Mesendoderm (in vitro differentiated cells): Measurements from ENCODE around the gene SPATA13.

ENCODE experiments used
- DNase-seq: peaks from one replicate; pipeline ENCODE4 v3.0.0; 2013
- H2AK5ac ChIP-seq: 2 replicates; pipeline ENCODE4 v1.6.1; 2013; ENCODE audit warnings: low read length, inconsistent platforms
- H2BK120ac ChIP-seq: 2 replicates; pipeline ENCODE4 v1.6.1; 2013; ENCODE audit warnings: low read depth, mild to moderate bottlenecking, low read length, moderate library complexity, mixed read lengths
- H2BK15ac ChIP-seq: replicated peaks from 2 replicates; pipeline ENCODE4 v1.6.1; 2013; ENCODE audit warnings: low read depth, mild to moderate bottlenecking, moderate library complexity
- H2BK5ac ChIP-seq: 2 replicates; pipeline ENCODE4 v1.6.1; 2013; ENCODE audit warnings: low read length, inconsistent platforms
- H3K18ac ChIP-seq: 2 replicates; pipeline ENCODE4 v1.6.1; 2013; ENCODE audit warnings: mild to moderate bottlenecking, low read length, mixed read lengths
- H3K23ac ChIP-seq: one replicate; pipeline ENCODE4 v1.6.1; 2013; ENCODE audit warnings: low read length
- H3K27ac ChIP-seq: 2 replicates; pipeline ENCODE4 v1.5.1; 2013; ENCODE audit warnings: low read depth, mild to moderate bottlenecking, inconsistent platforms, low read length, moderate library complexity
- H3K27me3 ChIP-seq: 2 replicates; pipeline ENCODE4 v1.6.1; 2013; ENCODE audit warnings: low read length, control low read depth, mild to moderate bottlenecking, inconsistent platforms; ENCODE audit not compliant: insufficient read depth, poor library complexity
- H3K36me3 ChIP-seq: 2 replicates; pipeline ENCODE4 v1.6.1; 2013; ENCODE audit warnings: low read length, inconsistent platforms; ENCODE audit not compliant: control insufficient read depth, insufficient read depth
- H3K4ac ChIP-seq: one replicate; pipeline ENCODE4 v1.6.1; 2013; ENCODE audit warnings: low read depth, mild to moderate bottlenecking, low read length, moderate library complexity
- H3K4me1 ChIP-seq: 2 replicates; pipeline ENCODE4 v1.6.1; 2013; ENCODE audit warnings: low read depth, low read length, inconsistent platforms; ENCODE audit not compliant: control insufficient read depth
- H3K4me2 ChIP-seq: 2 replicates; pipeline ENCODE4 v1.6.1; 2013; ENCODE audit warnings: low read length
- H3K4me3 ChIP-seq: 2 replicates; pipeline ENCODE4 v1.5.1; 2013; ENCODE audit warnings: mild to moderate bottlenecking, low read length
- H3K56ac ChIP-seq: one replicate; pipeline ENCODE4 v1.6.1; 2013; ENCODE audit warnings: low read length
- H3K79me1 ChIP-seq: 2 replicates; pipeline ENCODE4 v1.6.1; 2013; ENCODE audit warnings: low read length, inconsistent platforms
- H3K79me2 ChIP-seq: 2 replicates; pipeline ENCODE4 v1.6.1; 2013; ENCODE audit warnings: mild to moderate bottlenecking, low read length; ENCODE audit not compliant: control insufficient read depth, insufficient read depth
- H3K9ac ChIP-seq: 2 replicates; pipeline ENCODE4 v1.6.1; 2013; ENCODE audit warnings: low read length, inconsistent platforms
- H4K5ac ChIP-seq: one replicate; pipeline ENCODE4 v1.6.1; 2013; ENCODE audit warnings: low read length
- H4K8ac ChIP-seq: one replicate; pipeline ENCODE4 v1.6.1; 2013; ENCODE audit warnings: low read depth, mild to moderate bottlenecking, control low read depth, low read length, moderate library complexity
- WGBS: extraction: QIAGEN DNeasy Blood & Tissue Kit; methylation state at CpG from one replicate; pipeline ENCODE4 v1.1.7; 2013; ENCODE audit warnings: low lambda C conversion rate, missing lambda C conversion rate; ENCODE audit not compliant: insufficient coverage; ENCODE audit errors: extremely low coverage; 5-methylcytosine and 5-hydroxymethylcytosine counted together

The SPATA13 gene

DNA sequence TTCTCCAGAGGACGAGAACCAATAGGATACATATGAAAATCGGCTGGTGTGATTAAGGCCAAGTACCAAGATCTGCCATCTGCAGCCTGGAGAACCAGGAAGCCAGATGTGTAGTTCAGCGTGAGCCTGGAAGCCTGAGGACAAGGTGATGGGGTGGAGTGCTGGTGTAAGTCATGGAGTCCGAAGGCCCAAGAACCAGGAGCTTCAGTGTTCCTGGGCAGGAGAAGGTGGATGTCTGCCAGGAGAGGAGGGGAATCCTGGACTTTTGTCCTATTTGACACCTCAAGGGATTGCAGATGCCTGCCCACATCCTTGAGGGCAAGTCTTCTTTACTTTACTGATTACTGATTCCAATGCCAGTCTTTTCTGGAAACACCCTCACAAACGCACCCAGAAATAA, 71.5 kb downstream of the SPATA13 start:
- Histone ChIP-seq H2AK5ac (no peak overlapping the region), H4K5ac (no peak overlapping the region), H3K23ac (no peak overlapping the region), H2BK120ac (no peak overlapping the region), H3K27ac (no peak overlapping the region), H3K27me3 (no peaks in the 10 kb centered on the region), H3K79me2 (peaks cover 5% of the 10 kb centered on the region), H3K4me3 (no peak overlapping the region), H3K36me3 (no peaks in the 10 kb centered on the region), H3K18ac (no peak overlapping the region), H2BK5ac (no peak overlapping the region), H3K9ac (no peak overlapping the region), H3K79me1 (peaks cover 11% of the 10 kb centered on the region), H2BK15ac (no peak overlapping the region), H3K4ac (no peak overlapping the region), H3K4me2 (no peak overlapping the region), H3K4me1 (no peaks in the 10 kb centered on the region), H3K56ac (no peak overlapping the region), H4K8ac (no peak overlapping the region)
- DNase-seq, result no peak
- no CpG with 5 or more reads among the region's 5 CpGs for WGBS

DNA sequence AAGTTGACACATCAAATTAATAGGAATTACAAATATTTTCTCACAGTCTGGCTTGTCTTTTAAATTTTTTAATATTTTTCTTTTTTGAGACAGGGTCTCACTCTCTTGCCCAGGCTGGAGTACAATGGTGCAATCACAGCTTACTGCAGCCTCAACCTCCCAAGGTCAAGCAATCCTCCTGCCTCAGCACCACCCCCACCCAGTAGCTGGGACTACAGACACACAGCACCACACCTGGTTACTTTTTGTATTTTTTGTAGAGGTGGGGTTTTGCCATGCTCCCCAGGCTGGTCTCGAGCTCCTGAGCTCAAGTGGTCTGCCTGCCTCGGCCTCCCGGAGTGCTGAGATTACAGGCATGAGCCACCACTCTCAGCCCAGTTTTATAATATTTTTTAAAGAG, 72.0 kb downstream of the SPATA13 start:
- Histone ChIP-seq H2BK120ac (no peak overlapping the region), H3K56ac (no peak overlapping the region), H2BK15ac (no peak overlapping the region), H3K23ac (no peak overlapping the region), H3K4ac (no peak overlapping the region), H3K18ac (no peak overlapping the region), H3K4me2 (no peak overlapping the region), H3K9ac (no peak overlapping the region), H3K79me1 (peaks cover 11% of the 10 kb centered on the region), H3K36me3 (no peaks in the 10 kb centered on the region), H3K27me3 (no peaks in the 10 kb centered on the region), H3K4me3 (no peak overlapping the region), H2AK5ac (no peak overlapping the region), H3K27ac (no peak overlapping the region), H4K8ac (no peak overlapping the region), H3K4me1 (no peaks in the 10 kb centered on the region), H4K5ac (no peak overlapping the region), H3K79me2 (peaks cover 5% of the 10 kb centered on the region), H2BK5ac (no peak overlapping the region)
- WGBS, result no CpG with 5 or more reads among the region's 3 CpGs
- DNase-seq, result peak; percentile 71

DNA sequence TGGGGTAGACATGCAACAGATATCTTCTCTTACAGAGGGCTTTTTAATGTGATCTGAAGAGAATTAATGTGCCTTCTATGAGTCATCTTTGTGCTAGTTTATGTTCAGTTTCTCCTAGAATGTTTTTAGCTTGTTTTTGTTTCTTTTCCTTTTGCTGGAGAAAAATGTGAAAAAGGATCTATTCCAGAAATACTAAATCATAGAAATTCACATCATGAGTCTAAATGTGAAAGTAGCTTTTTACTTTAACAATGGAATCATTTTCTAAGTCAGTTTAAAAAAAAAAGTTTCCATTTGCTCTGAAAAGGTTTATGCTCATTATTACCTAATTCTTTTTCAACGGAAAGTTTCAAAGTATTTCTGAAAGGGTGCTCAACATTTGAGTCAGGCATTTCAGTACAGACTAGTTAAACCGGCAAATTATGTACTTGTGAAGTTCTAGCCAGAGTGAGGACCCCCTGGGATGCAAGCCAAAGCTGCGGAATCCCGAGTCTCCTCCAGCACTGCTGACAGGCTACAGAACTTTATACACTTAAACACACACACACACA, 72.9 kb downstream of the SPATA13 start:
- no CpG with 5 or more reads among the region's 4 CpGs for WGBS
- H3K36me3 ChIP-seq, result no peaks in the 10 kb centered on the region
- no peak overlapping the region for H3K23ac ChIP-seq

DNA sequence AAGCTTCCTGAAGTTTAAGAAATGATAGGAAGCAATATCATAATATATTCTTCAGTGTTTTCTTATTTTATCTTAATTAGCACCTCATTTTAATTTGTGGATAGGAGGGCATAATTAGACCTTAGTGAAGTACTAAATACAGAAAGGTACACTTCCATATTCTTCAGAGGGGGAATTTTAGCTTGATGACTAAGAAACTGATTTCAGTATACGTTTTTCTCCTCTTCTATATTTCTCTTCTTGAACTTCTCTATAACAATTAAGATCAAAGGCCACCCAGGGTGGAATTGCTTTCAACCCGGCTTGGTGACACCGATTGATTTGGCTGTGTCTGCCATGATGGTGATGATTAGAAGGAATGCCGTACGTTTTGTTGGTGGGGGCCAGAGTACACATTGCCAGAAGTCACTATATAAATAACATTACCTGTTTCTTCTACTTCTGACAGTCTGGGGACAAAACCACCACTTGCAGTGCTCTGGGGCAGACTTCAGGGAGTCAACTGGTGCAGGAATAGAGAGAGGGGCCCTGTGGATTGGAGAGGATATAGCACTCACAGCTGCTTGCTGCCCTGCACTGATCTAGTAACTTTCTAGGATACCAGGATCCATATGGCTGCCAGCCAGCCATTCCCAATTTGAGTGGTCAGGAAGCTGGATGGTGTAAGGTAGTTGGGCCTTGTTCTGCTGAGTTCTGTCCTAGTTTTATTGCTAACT, 73.8 kb downstream of the SPATA13 start:
- Histone ChIP-seq H3K23ac (no peak overlapping the region), H3K27me3 (no peaks in the 10 kb centered on the region), H3K79me2 (peaks cover 5% of the 10 kb centered on the region), H4K8ac (no peak overlapping the region), H2BK120ac (no peak overlapping the region), H2BK15ac (no peak overlapping the region), H3K56ac (no peak overlapping the region), H4K5ac (no peak overlapping the region), H3K36me3 (no peaks in the 10 kb centered on the region), H2BK5ac (no peak overlapping the region), H3K4me1 (no peaks in the 10 kb centered on the region), H2AK5ac (no peak overlapping the region), H3K9ac (no peak overlapping the region), H3K79me1 (peaks cover 11% of the 10 kb centered on the region), H3K4ac (no peak overlapping the region), H3K4me2 (no peak overlapping the region), H3K27ac (no peak overlapping the region), H3K4me3 (no peak overlapping the region), H3K18ac (no peak overlapping the region)
- WGBS, result no CpG with 5 or more reads among the region's 5 CpGs
- DNase-seq, result no peak

More for the DNA sequence above, 72.9 kb downstream of the SPATA13 start:
- peaks cover 11% of the 10 kb centered on the region for H3K79me1 ChIP-seq
- no peak overlapping the region for H3K4ac ChIP-seq
- no peaks in the 10 kb centered on the region for H3K27me3 ChIP-seq
- no peak overlapping the region for H3K56ac ChIP-seq
- no peak overlapping the region for H2BK5ac ChIP-seq
- no peak overlapping the region for H4K5ac ChIP-seq
- H3K9ac ChIP-seq, result no peak overlapping the region
- H4K8ac ChIP-seq, result no peak overlapping the region
- H3K27ac ChIP-seq, result no peak overlapping the region
- H3K79me2 ChIP-seq, result peaks cover 5% of the 10 kb centered on the region
- no peak overlapping the region for H2AK5ac ChIP-seq
- H3K4me2 ChIP-seq, result no peak overlapping the region
- no peak overlapping the region for H3K4me3 ChIP-seq
- peak; percentile 77 for DNase-seq
- H2BK15ac ChIP-seq, result no peak overlapping the region
- H3K18ac ChIP-seq, result no peak overlapping the region
- H2BK120ac ChIP-seq, result no peak overlapping the region
- H3K4me1 ChIP-seq, result no peaks in the 10 kb centered on the region

DNA sequence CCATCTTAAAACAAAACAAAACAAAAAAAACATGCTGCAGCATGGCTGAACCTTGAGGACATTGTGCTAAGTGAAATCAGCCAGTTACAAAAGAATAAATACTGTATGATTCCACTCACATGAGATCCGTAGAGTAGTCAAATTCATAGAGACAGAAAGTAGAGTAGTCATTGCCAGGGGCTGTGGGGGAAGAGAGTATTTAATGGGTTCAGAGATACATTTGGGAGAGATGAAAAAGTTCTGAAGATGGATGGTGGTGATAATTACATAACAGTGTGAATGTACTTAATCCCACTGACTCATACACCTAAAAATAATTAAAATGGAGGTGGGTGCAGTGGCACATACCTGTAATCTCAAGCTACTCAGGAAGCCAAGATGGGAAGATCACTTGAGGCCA, 76.8 kb downstream of the SPATA13 start:
- H3K36me3 ChIP-seq, result no peaks in the 10 kb centered on the region

DNA sequence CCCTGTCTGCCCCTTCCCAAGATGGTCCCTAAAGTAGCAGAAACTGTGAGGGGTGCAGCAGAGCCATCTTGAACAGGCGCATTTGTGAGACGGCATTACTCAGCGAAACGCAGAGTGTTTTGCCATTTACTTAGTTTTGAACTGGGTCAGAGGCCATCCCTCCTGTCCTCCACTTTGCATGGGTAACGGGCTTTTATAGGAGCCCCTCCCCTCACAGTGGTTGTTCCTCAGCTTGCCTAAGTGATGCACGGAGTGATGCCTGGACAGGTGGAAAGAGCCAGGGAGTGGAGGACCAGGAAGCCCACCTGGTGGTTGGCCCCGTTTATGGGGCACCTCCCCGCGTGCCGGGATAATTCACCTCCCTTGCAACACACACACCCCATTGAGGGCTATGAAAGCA, 80.8 kb downstream of the SPATA13 start:
- Histone ChIP-seq H3K79me2 (peaks cover 2% of the 10 kb centered on the region), H3K36me3 (no peaks in the 10 kb centered on the region), H3K4me3 (no peak overlapping the region), H3K27ac (no peak overlapping the region), H2BK5ac (no peak overlapping the region), H3K23ac (no peak overlapping the region), H3K18ac (no peak overlapping the region), H3K79me1 (peaks cover 11% of the 10 kb centered on the region), H3K27me3 (no peaks in the 10 kb centered on the region), H3K56ac (no peak overlapping the region), H2AK5ac (no peak overlapping the region), H3K4ac (no peak overlapping the region), H3K9ac (no peak overlapping the region), H4K8ac (no peak overlapping the region), H2BK15ac (no peak overlapping the region), H3K4me1 (peaks cover 5% of the 10 kb centered on the region), H4K5ac (no peak overlapping the region), H2BK120ac (no peak overlapping the region), H3K4me2 (no peak overlapping the region)
- WGBS, result no CpG with 5 or more reads among the region's 10 CpGs
- no peak for DNase-seq

More for the DNA sequence above, 76.8 kb downstream of the SPATA13 start:
- WGBS, result no CpG with 5 or more reads among the region's 1 CpG
- H2BK5ac ChIP-seq, result no peak overlapping the region
- DNase-seq, result no peak
- no peak overlapping the region for H3K18ac ChIP-seq
- H3K4ac ChIP-seq, result no peak overlapping the region
- peaks cover 4% of the 10 kb centered on the region for H3K79me1 ChIP-seq
- H3K4me3 ChIP-seq, result no peak overlapping the region
- H3K23ac ChIP-seq, result no peak overlapping the region
- no peaks in the 10 kb centered on the region for H3K27me3 ChIP-seq
- no peak overlapping the region for H3K4me2 ChIP-seq
- H3K4me1 ChIP-seq, result peaks cover 5% of the 10 kb centered on the region
- no peak overlapping the region for H4K5ac ChIP-seq
- H2BK120ac ChIP-seq, result no peak overlapping the region
- H2AK5ac ChIP-seq, result no peak overlapping the region
- no peak overlapping the region for H3K27ac ChIP-seq
- no peak overlapping the region for H3K9ac ChIP-seq
- no peak overlapping the region for H4K8ac ChIP-seq
- H3K56ac ChIP-seq, result no peak overlapping the region
- no peaks in the 10 kb centered on the region for H3K79me2 ChIP-seq
- H2BK15ac ChIP-seq, result no peak overlapping the region
